WTC11 (cell line): Measurements from ENCODE around the gene CCR8. TPM values are rescaled to one million over a fixed set of nuclear protein-coding genes. Genes with fewer than 3 reads are reported as not detected.

Experiments used
- ATAC-seq: fragments of 200-7000 bp; cut with Tn5 transposase; 2 replicates; pipeline ENCODE4 v1.10.0; 2021; ENCODE audit warnings: mild to moderate bottlenecking, moderate library complexity
- CTCF ChIA-PET: fragments of 300-600 bp; sonication (Branson Sonifier 250); formaldehyde crosslinking; loops from one replicate; lab custom pipeline; 2021; ENCODE audit warnings: antibody characterized with exemption; lab: Charles Lee
- POLR2A ChIA-PET: fragments of 350-600 bp; sonication (Branson Sonifier 250); formaldehyde crosslinking; loops from one replicate; lab custom pipeline; 2021; ENCODE audit warnings: antibody characterized with exemption; lab: Charles Lee
- DNase-seq: peaks from one replicate; pipeline ENCODE4 v3.0.0; 2021; ENCODE audit warnings: low spot score
- H3K27ac Mint-ChIP-seq: 2 replicates; pipeline ENCODE4 v1.8.0; 2021; ENCODE audit warnings: mixed read lengths
- H3K27me3 Mint-ChIP-seq: 2 replicates; pipeline ENCODE4 v1.8.0; 2021; ENCODE audit warnings: low read depth, mild to moderate bottlenecking, moderate library complexity, mixed read lengths
- H3K36me3 Mint-ChIP-seq: 2 replicates; pipeline ENCODE4 v1.8.0; 2021; ENCODE audit warnings: mixed read lengths
- H3K4me1 Mint-ChIP-seq: 2 replicates; pipeline ENCODE4 v1.8.0; 2022; ENCODE audit warnings: mixed read lengths
- H3K4me3 Mint-ChIP-seq: 2 replicates; pipeline ENCODE4 v1.8.0; 2021; ENCODE audit warnings: mild to moderate bottlenecking, moderate library complexity, mixed read lengths
- H3K9me3 Mint-ChIP-seq: 2 replicates; pipeline ENCODE4 v1.8.0; 2021; ENCODE audit warnings: mixed read lengths
- AR ChIP-seq: fragments of 250-450 bp; sonication (Bioruptor Pico); IDR thresholded peaks from 2 replicates; pipeline ENCODE4 v1.9.0; 2021; ENCODE audit warnings: mild to moderate bottlenecking
- ARID4B ChIP-seq: sonication (generic); formaldehyde crosslinking; IDR thresholded peaks from 2 replicates; pipeline ENCODE4 v1.8.0; 2023; ENCODE audit warnings: missing genetic modification reagents, mild to moderate bottlenecking, borderline replicate concordance
- ATF1 ChIP-seq: sonication (generic); formaldehyde crosslinking; IDR thresholded peaks from 2 replicates; pipeline ENCODE4 v1.8.1; 2023; ENCODE audit warnings: mild to moderate bottlenecking, moderate library complexity, missing genetic modification reagents
- CREB1 ChIP-seq: sonication (generic); formaldehyde crosslinking; IDR thresholded peaks from 2 replicates; pipeline ENCODE4 v1.8.0; 2023; ENCODE audit warnings: mild to moderate bottlenecking, missing genetic modification reagents
- FOXK1 ChIP-seq: sonication (generic); formaldehyde crosslinking; IDR thresholded peaks from 2 replicates; pipeline ENCODE4 v1.8.0; 2022; ENCODE audit warnings: mild to moderate bottlenecking, moderate library complexity, missing genetic modification reagents
- FOXP1 ChIP-seq: sonication (generic); formaldehyde crosslinking; IDR thresholded peaks from 2 replicates; pipeline ENCODE4 v1.8.0; 2022; ENCODE audit warnings: missing genetic modification reagents, mild to moderate bottlenecking, moderate library complexity, borderline replicate concordance
- JUN ChIP-seq: sonication (generic); formaldehyde crosslinking; IDR thresholded peaks from 2 replicates; pipeline ENCODE4 v1.8.0; 2023; ENCODE audit warnings: mild to moderate bottlenecking, missing genetic modification reagents
- PREB ChIP-seq: sonication (generic); formaldehyde crosslinking; IDR thresholded peaks from 2 replicates; pipeline ENCODE4 v1.8.1; 2022; ENCODE audit warnings: mild to moderate bottlenecking, missing genetic modification reagents, moderate library complexity, borderline replicate concordance
- RELA ChIP-seq: sonication (generic); formaldehyde crosslinking; IDR thresholded peaks from 2 replicates; pipeline ENCODE4 v1.8.1; 2022; ENCODE audit warnings: missing genetic modification reagents, mild to moderate bottlenecking, borderline replicate concordance
- RORB ChIP-seq: fragments of 250-450 bp; sonication (Bioruptor Pico); IDR thresholded peaks from 2 replicates; pipeline ENCODE4 v1.9.0; 2021; ENCODE audit warnings: mild to moderate bottlenecking
- SP1 ChIP-seq: sonication (generic); formaldehyde crosslinking; conservative IDR thresholded peaks from 2 replicates; pipeline ENCODE4 v1.8.1; 2022; ENCODE audit warnings: missing genetic modification reagents
- ZNF121 ChIP-seq: sonication (generic); formaldehyde crosslinking; IDR thresholded peaks from 2 replicates; pipeline ENCODE4 v1.8.0; 2023; ENCODE audit warnings: missing genetic modification reagents
- ZNF317 ChIP-seq: sonication (generic); formaldehyde crosslinking; IDR thresholded peaks from 2 replicates; pipeline ENCODE4 v1.8.1; 2023; ENCODE audit warnings: low read depth, mild to moderate bottlenecking, moderate library complexity, missing genetic modification reagents, borderline replicate concordance
- ZNF396 ChIP-seq: fragments of 250-450 bp; sonication (Bioruptor Pico); IDR thresholded peaks from 2 replicates; pipeline ENCODE4 v1.8.0; 2021; ENCODE audit warnings: mild to moderate bottlenecking, moderate library complexity, borderline replicate concordance
- ZNF416 ChIP-seq: fragments of 250-450 bp; sonication (Bioruptor Pico); IDR thresholded peaks from 2 replicates; pipeline ENCODE4 v1.9.0; 2021; ENCODE audit warnings: mild to moderate bottlenecking, inconsistent platforms
- ZNF671 ChIP-seq: fragments of 250-450 bp; sonication (Bioruptor Pico); IDR thresholded peaks from 2 replicates; pipeline ENCODE4 v1.8.0; 2021; ENCODE audit warnings: mild to moderate bottlenecking
- total RNA-seq: library from RNA; stranded (reverse); gene quantifications from 3 replicates; pipeline ENCODE4 v1.2.3, GENCODE V29; 2021
- TF ChIP-seq, protein P1 (sequence below): sonication (generic); formaldehyde crosslinking; IDR thresholded peaks from 2 replicates; pipeline ENCODE4 v1.8.0; 2022; ENCODE audit warnings: mild to moderate bottlenecking, missing genetic modification reagents
- TF ChIP-seq, protein P2 (sequence below): fragments of 250-450 bp; sonication (Bioruptor Pico); IDR thresholded peaks from 2 replicates; pipeline ENCODE4 v1.9.0; 2021; ENCODE audit warnings: moderate library complexity, mild to moderate bottlenecking, inconsistent platforms, borderline replicate concordance
- TF ChIP-seq, protein P3 (sequence below): fragments of 250-450 bp; sonication (Bioruptor Pico); IDR thresholded peaks from 2 replicates; pipeline ENCODE4 v2.1.2; 2022; ENCODE audit warnings: mild to moderate bottlenecking, moderate library complexity

Gene CCR8
- total RNA-seq, 1 experiment from 2014 or later: 0.33 TPM

DNA sequence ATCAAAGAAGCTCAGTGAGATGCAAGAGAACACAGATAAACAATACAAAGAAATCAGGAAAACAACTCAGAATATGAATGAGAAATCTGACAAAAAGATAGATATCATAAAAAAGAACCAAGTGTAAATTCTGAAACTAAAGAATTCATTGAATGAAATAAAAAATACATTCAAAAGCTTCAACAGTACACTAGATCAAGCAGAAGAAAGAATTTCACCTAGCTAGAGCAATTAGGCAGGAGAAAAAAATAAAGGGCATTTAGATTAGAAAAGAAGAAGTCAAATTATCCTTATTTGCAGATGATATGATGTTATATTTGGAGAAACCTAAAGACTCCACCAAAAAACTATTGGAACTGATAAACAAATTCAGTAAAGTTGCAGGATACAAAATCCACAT is 30.2 kb upstream of the CCR8 start (continued):
- TF ChIP-seq, protein P1, sequence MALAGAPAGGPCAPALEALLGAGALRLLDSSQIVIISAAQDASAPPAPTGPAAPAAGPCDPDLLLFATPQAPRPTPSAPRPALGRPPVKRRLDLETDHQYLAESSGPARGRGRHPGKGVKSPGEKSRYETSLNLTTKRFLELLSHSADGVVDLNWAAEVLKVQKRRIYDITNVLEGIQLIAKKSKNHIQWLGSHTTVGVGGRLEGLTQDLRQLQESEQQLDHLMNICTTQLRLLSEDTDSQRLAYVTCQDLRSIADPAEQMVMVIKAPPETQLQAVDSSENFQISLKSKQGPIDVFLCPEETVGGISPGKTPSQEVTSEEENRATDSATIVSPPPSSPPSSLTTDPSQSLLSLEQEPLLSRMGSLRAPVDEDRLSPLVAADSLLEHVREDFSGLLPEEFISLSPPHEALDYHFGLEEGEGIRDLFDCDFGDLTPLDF (CRISPR knock-in tag): no peak

DNA sequence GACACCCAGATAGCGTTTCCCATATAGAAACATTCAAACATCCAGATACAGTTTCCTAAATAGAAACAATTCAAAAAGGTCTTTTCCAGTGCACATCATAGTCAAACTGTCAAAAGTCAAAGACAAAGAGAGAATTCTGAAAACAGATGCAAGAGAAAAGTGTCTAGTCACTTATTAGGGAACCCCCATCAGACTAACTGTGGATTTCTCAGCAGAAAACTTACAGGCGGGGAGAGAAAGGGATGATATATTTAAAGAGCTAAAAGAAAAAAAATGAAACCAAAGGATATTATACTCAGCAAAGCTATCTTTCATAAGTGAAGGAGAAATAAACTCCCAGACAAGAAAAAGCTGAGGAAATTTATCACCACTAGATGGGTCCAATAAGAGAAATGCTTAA is 27.3 kb upstream of the CCR8 start:
- Mint-ChIP-seq H3K9me3 (peaks cover 51% of the 10 kb centered on the region), H3K27ac (no peak overlapping the region), H3K4me1 (no peaks in the 10 kb centered on the region), H3K4me3 (no peak overlapping the region), H3K27me3 (peaks cover 12% of the 10 kb centered on the region), H3K36me3 (peaks cover 14% of the 10 kb centered on the region)
- TF ChIP-seq ARID4B (no peak), RORB (CRISPR knock-in tag) (no peak), ZNF671 (CRISPR knock-in tag) (no peak), ZNF121 (CRISPR knock-in tag) (no peak), SP1 (CRISPR knock-in tag) (no peak), AR (CRISPR knock-in tag) (no peak), CREB1 (no peak)
- DNase-seq: no peak
- CTCF ChIA-PET: interaction anchor here (1.3 kb wide), 1 partner anchor 14 kb away, joined by 4 read pairs; no protein-coding TSS in a partner anchor
- no peak for ATAC-seq
- POLR2A ChIA-PET: no interaction called here

DNA sequence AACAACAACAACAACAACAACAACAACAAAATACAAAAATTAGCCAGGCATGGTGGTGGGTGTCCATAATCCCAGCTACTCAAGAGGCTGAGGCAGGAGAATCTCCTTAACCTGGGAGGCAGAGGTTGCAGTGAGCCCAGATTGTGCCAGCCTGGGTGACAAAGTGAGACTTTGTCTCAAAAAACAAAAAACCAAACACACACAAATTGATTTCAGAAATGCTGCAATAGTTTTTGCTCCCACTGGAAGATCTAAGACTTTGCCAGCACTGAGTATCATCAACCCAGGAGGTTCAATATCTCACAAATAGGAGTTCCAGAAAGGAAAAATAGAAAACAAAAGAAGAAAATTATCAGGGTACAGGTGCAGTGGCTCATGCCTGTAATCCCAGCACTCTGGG is 16.2 kb upstream of the CCR8 start:
- POLR2A ChIA-PET: no interaction called here
- CTCF ChIA-PET: no interaction called here

More for the DNA sequence above, 16.2 kb upstream of the CCR8 start:
- no peak overlapping the region for H3K4me3 Mint-ChIP-seq
- peaks cover 15% of the 10 kb centered on the region for H3K36me3 Mint-ChIP-seq
- H3K4me1 Mint-ChIP-seq: no peaks in the 10 kb centered on the region
- TF ChIP-seq, protein P2, sequence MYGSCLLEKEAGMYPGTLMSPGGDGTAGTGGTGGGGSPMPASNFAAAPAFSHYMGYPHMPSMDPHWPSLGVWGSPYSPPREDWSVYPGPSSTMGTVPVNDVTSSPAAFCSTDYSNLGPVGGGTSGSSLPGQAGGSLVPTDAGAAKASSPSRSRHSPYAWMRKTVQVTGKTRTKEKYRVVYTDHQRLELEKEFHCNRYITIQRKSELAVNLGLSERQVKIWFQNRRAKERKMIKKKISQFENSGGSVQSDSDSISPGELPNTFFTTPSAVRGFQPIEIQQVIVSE (CRISPR knock-in tag): no peak
- TF ChIP-seq PREB (CRISPR knock-in tag) (no peak), RELA (CRISPR knock-in tag) (no peak), ZNF396 (CRISPR knock-in tag) (no peak), FOXK1 (no peak), ATF1 (CRISPR knock-in tag) (no peak), ZNF416 (CRISPR knock-in tag) (no peak), FOXP1 (CRISPR knock-in tag) (no peak), JUN (no peak), ZNF317 (CRISPR knock-in tag) (no peak)
- TF ChIP-seq, protein P3, sequence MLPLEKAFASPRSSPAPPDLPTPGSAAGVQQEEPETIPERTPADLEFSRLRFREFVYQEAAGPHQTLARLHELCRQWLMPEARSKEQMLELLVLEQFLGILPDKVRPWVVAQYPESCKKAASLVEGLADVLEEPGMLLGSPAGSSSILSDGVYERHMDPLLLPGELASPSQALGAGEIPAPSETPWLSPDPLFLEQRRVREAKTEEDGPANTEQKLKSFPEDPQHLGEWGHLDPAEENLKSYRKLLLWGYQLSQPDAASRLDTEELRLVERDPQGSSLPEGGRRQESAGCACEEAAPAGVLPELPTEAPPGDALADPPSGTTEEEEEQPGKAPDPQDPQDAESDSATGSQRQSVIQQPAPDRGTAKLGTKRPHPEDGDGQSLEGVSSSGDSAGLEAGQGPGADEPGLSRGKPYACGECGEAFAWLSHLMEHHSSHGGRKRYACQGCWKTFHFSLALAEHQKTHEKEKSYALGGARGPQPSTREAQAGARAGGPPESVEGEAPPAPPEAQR: no peak
- peaks cover 44% of the 10 kb centered on the region for H3K9me3 Mint-ChIP-seq
- DNase-seq: no peak
- ATAC-seq: no peak
- H3K27ac Mint-ChIP-seq: no peak overlapping the region
- H3K27me3 Mint-ChIP-seq: no peaks in the 10 kb centered on the region; the same call in none of the 2 replicates
